MM.1S (cell line): ENCODE results near the gene NFIX.

Experiments
- EZH2 ChIP-seq: fragments of 300-600 bp; sonication (generic); optimal IDR thresholded peaks from 2 replicates; pipeline ENCODE3; 2017; ENCODE audit warnings: low read depth, mild to moderate bottlenecking, antibody characterized with exemption, low read length, mixed read lengths
- TF ChIP-seq, protein P1 (sequence below): fragments of 300-600 bp; sonication (generic); IDR thresholded peaks from 2 replicates; pipeline ENCODE4 v1.5.1; 2016; ENCODE audit warnings: antibody characterized with exemption, low read length, mixed read lengths

DNA sequence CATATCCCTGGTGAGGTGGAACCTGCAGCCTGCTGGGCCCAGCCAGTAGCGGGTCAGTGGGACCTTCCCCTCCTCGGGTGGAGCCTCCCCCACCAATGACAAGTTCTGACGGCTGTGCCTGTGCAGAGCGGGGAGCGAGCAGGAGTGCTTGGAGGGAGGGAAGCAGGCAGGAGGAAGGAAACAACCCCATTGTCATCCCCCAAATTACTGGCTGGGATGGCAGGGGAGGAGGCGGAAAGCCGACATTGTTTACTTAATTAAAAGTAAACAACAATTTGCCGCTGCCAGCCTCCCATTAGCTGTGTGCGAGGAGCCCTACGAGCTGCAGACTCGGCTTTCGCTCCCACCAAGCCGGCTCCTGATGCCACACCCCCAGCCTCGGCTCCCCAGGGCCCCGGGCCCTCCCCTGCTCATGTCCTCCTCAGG is 61.9 kb downstream of the NFIX start:
- TF ChIP-seq, protein P1, sequence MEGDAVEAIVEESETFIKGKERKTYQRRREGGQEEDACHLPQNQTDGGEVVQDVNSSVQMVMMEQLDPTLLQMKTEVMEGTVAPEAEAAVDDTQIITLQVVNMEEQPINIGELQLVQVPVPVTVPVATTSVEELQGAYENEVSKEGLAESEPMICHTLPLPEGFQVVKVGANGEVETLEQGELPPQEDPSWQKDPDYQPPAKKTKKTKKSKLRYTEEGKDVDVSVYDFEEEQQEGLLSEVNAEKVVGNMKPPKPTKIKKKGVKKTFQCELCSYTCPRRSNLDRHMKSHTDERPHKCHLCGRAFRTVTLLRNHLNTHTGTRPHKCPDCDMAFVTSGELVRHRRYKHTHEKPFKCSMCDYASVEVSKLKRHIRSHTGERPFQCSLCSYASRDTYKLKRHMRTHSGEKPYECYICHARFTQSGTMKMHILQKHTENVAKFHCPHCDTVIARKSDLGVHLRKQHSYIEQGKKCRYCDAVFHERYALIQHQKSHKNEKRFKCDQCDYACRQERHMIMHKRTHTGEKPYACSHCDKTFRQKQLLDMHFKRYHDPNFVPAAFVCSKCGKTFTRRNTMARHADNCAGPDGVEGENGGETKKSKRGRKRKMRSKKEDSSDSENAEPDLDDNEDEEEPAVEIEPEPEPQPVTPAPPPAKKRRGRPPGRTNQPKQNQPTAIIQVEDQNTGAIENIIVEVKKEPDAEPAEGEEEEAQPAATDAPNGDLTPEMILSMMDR: no peak
- no peak for TF ChIP-seq EZH2
